Loucy (cell line): ENCODE measurements around the gene DUSP28.

Source experiments
- EZH2phosphoT487 ChIP-seq: fragments of 200-600 bp; IDR thresholded peaks from 2 replicates; pipeline ENCODE4 v1.6.1; 2018; ENCODE audit warnings: antibody characterized with exemption, mild to moderate bottlenecking, moderate library complexity, borderline replicate concordance
- TF ChIP-seq, protein P1 (sequence below): fragments of 200-600 bp; sonication (generic); conservative IDR thresholded peaks from 2 replicates; pipeline ENCODE4 v1.5.1; 2014; ENCODE audit warnings: mild to moderate bottlenecking, antibody characterized with exemption, low read length

DNA sequence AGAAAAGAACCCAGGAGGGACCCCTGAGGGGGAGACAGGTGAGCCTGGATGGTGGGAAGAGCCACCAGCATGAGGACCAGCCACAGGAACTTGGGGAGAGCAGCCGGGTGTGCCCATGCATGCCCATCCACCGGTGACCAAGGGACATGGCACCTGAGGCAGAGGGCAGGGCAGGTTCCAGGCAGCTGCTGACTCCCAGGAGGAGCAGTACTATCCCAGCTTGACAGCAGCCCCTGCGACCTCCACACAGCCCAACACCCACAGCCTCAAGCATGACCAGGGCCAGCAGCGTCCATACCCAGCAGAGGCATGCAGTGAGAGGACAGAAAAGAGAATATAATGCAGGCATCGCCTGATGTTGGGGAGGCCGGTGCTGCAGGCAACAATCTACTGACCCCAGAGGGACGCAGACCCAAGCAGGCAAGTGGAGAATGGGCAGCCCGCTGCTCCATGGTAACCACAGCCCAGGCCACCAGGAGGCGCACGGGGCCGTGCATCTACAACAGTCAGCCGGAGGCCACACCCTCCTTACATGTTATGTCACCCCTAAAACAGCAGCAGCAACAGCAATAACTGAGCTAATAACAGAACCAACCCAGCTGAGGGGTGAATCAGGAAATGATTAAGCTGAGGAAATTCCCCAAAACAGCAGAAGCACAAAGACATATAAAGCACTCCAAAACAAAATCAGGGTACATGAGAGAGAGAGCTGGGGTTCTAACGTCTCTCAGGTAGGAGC is 46.4 kb upstream of the DUSP28 start:
- TF ChIP-seq, protein P1, sequence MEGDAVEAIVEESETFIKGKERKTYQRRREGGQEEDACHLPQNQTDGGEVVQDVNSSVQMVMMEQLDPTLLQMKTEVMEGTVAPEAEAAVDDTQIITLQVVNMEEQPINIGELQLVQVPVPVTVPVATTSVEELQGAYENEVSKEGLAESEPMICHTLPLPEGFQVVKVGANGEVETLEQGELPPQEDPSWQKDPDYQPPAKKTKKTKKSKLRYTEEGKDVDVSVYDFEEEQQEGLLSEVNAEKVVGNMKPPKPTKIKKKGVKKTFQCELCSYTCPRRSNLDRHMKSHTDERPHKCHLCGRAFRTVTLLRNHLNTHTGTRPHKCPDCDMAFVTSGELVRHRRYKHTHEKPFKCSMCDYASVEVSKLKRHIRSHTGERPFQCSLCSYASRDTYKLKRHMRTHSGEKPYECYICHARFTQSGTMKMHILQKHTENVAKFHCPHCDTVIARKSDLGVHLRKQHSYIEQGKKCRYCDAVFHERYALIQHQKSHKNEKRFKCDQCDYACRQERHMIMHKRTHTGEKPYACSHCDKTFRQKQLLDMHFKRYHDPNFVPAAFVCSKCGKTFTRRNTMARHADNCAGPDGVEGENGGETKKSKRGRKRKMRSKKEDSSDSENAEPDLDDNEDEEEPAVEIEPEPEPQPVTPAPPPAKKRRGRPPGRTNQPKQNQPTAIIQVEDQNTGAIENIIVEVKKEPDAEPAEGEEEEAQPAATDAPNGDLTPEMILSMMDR: peak; percentile 83
- TF ChIP-seq EZH2phosphoT487: no peak
